CD1c-positive myeloid dendritic cell (primary cell): ENCODE data around the gene FAM241A.
"Not testable (repeated sequence)": the region's sequence is repeated elsewhere in the genome, so short reads cannot be mapped to it uniquely, and the experiment has no call there.

ENCODE experiments used
- DNase-seq: peaks from one replicate; pipeline ENCODE4 v3.0.0-alpha.2; 2016; ENCODE audit errors: extremely low spot score

FAM241A gene

GRCh38 chr4:112173593-112174558 lies 28.6 kb downstream of the FAM241A start:
- no peak for DNase-seq

DNA sequence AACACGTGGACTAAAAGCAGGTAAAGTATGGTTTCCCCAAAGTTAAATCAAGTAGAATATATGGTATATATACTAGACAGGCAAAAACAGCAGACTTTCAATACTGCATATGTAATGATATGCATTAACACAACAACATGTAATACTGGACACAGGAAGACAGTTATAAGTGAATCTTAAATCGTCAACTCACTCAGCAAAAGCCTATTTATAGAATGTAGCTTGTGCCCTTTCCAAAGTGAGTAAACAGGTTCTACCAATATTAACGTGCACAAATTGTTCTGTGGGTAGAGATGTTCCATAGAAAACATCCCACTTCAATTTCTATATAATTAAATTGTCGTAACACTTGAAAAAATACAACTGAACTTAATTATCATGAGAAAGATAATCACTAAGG lies 30.6 kb downstream of the FAM241A start:
- no peak for DNase-seq

- no peak for DNase-seq
These were observed 31.3 kb downstream of the FAM241A start for GRCh38 chr4:112176596-112176995.

DNA sequence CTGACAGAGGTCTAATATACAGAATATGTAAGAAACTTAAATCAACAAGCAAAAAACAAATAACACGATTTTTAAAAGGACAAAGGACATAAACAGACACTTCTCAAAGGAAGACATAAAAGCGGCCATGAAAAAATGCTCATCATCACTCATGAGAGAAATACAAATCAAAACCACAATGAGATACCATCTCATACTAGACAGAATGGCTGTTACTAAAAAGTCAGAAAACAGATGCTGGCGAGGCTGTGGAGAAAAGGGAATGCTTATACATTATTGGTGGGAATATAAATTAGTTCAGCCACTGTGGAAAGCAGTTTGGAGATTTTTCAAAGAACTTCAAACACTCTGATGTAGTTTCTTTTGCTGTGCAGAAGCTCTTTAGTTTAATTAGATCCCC lies 33.5 kb downstream of the FAM241A start:
- not testable (repeated sequence) for DNase-seq

DNA sequence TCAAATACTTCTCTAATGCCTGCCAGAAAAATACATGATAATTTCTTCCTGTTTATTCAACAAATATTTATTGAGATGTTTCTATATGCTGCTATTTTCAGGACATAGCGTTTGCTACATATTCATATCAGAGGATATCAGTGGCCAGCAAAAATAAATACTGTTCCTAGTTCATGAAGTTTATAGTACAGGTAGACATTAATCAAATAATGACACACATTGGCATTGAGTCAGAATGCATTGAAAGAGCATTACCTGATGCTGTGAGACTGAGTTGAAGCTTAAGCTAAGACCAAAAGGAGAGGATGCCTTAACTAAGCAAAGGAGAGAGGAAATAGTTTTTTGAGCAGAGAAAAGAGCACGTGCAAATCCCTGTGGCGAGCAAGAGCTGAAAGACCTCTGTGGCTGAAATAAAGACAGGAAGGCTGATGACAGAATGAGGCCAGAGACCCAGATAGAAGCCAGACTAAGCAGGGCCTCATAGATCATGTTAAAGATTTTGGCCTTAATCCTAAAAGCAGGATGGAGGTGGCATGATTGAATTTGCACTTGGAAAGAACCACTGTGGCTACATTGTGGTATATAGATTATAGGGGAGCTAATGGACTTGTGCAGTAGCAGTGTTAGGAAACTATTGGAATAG lies 36.2 kb downstream of the FAM241A start:
- no peak for DNase-seq

- no peak for DNase-seq
These were observed 37.4 kb downstream of the FAM241A start for GRCh38 chr4:112182604-112183003.

GRCh38 chr4:112183252-112183651 lies 38.0 kb downstream of the FAM241A start:
- DNase-seq = peak; percentile 4

GRCh38 chr4:112184438-112184837 lies 39.2 kb downstream of the FAM241A start:
- no peak for DNase-seq

GRCh38 chr4:112185334-112185733 lies 40.1 kb downstream of the FAM241A start:
- no peak for DNase-seq

- peak; percentile 9 for DNase-seq
These were observed 40.8 kb downstream of the FAM241A start for GRCh38 chr4:112185740-112186670.

DNA sequence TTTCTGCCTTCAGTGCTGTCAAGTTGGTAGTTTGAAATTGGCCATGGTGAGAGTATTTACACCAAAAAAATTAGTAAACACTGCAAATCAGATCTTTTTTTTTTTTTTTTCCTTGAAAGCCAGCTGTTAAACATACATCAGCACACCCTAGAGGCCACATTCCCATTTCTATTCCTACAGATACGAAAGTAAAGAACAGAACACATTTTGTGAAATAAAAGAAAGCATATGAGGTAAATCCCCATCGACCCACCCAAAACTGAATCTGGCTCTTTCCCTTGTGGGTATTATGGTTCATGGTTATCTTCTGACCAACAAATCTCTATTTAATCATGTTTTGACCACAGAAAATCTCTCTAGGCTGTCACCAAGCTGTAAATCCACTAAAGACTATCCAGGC lies 44.5 kb downstream of the FAM241A start:
- no peak for DNase-seq

DNA sequence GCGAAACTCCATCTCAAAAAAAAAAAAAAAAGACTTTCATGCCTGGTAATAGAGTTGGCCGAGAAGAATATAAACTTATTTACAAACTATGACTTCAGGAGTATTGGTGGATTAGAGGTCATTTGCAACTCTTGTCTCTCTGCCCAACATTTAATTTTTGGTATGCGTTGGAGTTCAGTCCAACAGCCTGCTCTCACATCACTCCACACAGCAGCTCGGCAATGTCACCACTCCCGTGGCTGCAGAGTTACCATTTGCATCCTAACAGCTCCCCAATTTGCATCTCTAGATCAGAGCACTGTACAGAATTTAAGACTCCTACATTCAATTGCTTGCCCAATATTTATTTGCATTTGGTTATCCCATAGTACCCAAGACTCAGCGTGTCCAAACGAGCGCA lies 45.4 kb downstream of the FAM241A start:
- DNase-seq = no peak

DNA sequence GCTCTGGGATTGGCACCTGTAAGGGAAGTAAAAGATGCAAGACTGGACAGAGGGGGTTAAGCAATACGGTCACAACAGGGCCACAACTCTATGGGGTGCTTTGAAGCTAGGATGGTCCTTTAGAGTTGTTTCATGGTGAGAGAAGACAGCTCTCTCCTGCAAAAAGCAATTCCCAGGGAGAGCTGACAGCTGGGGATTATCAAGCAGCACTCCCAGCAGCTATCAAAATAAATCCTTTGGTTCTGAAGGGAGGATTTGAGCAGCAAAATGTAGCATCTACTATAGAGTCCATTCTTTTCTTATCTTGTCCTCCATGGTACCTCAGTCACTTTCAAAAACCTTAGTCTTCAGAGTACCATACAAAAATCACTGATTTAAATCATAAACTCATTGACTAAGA lies 51.2 kb downstream of the FAM241A start:
- no peak for DNase-seq

- DNase-seq = no peak
These were observed 53.8 kb downstream of the FAM241A start for GRCh38 chr4:112199041-112199440.

DNA sequence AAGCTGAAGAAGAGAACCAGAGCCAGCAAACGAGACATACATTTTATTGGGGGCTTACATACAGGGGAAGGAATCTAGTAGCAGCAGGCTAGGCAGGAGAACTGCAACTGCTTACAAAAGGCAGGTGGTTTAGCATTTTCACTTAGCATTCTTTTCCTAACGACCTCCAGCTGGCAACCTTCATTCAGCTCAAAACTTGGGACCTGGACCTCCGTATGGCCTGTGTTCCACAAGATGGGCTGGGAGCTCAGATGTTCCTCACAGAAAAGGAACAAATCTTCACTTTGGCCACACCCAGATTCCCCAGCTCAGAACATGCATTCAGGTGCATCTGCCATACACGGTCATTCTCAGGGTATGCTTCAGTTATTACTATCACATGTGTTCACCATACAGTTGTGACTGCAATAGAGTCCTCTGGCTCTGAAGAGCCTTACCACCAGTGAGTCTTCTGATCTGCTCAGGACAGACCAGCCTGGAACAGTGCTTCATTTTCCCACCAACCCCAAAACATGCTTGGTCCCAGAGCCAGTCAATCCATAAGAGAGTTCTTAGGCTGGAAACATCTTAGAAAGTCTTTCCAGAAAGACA lies 56.8 kb downstream of the FAM241A start:
- DNase-seq = no peak

DNA sequence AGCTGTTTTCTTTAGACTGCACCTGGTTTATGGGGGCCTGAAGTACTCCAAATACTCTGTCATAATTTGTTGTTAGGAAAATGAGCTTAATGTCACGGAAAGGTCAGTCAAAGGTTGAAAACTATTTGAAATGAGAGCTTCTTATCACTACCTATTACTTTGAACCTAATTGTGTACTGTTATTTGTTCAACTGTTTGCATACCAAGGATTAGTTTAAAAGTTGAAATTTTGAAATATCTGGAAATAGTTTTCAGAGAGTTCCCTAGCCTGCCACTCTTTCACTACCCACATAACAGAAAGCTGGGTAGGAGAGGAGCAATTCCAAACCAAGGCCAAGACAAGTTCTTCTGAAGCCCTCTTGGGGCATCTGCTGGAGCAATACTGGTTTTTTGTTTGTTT lies 58.3 kb downstream of the FAM241A start:
- no peak for DNase-seq

DNA sequence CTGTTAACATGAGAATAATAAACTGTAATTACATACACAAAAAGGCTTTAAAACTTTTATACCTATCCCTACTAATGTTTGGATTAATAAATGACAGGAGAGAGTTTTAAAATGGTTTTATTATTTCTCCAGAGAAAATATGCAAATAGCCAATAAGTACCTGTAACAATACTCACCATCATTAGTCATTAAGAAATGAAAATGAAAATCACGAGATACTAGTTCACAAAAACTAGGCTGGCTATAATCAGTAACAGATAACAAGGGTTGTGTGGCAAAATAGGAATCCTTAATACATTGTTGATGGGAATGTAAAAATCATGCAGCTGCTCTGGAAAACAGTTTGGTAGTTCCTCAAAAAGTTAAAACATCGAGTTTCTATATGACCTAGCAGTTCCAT lies 61.2 kb downstream of the FAM241A start:
- DNase-seq = peak; percentile 53

DNA sequence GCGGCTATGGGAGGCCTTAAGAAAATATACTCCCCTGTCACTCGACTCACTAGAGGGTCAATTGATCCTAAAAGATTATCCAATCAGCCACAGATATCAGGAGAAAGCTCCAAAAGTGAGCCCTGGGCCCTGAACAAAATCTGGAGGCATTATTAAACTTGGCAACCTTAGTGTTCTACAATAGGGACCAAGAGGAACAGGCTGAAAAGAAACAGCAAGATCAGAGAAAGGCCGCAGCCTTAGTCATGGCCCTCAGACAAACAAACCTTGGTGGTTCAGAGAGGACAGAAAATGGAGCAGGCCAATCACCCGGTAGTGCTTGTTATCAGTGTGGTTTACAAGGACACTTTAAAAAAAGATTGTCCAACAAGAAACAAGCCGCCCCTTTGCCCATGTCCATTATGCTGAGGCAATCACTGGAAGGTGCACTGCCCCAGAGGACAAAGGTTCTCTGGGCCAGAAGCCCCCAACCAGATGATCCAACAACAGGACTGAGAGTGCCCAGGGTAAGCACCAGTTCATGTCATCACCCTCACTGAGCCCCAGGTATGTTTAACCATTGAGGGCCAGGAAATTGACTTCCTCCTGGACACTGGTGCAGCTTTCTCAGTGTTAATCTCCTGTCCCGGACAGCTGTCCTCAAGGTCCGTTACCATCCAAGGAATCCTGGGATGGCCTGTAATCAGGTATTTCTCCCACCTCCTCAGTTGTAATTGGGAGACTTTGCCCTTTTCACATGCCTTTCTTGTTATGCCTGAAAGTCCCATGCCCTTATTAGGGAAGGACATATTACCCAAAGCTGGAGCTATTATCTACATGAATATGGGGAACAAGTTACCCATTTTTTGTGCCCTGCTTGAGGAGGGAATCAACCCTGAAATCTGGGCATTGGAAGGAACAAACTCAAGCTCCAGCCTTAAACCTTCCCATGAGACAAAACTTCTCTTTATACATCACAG lies 63.2 kb downstream of the FAM241A start:
- not testable (repeated sequence) for DNase-seq

- DNase-seq = no peak
These were observed 65.5 kb downstream of the FAM241A start for GRCh38 chr4:112210777-112211176.

DNA sequence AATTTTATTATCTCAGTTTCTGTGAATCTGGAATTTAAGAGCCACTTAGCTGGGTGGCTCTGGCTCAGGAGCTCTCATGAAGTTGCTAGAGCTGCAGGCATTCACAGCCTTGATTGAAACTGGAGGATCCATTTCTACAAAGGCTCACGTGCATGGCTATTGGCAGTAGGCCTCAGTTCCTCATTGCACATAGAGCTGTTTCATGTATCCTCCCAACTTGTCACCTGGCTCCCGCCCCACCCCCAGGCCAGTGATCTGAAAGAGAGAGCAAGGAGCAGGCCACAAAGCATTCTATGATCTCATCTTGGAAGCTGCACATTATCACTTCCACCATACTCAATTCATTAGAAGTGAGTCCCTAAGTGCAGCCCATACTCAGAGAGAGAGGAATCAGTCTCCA lies 67.8 kb downstream of the FAM241A start:
- DNase-seq = peak; percentile 68
